IPS DF 4.7 (cell line): ENCODE results near the gene NR2F1-AS1.

Experiments used
- DNase-seq: peaks from one replicate; pipeline ENCODE4 v3.0.0-alpha.2; 2013; ENCODE audit warnings: low spot score; ENCODE audit errors: extremely low read depth

NR2F1-AS1 gene

DNA sequence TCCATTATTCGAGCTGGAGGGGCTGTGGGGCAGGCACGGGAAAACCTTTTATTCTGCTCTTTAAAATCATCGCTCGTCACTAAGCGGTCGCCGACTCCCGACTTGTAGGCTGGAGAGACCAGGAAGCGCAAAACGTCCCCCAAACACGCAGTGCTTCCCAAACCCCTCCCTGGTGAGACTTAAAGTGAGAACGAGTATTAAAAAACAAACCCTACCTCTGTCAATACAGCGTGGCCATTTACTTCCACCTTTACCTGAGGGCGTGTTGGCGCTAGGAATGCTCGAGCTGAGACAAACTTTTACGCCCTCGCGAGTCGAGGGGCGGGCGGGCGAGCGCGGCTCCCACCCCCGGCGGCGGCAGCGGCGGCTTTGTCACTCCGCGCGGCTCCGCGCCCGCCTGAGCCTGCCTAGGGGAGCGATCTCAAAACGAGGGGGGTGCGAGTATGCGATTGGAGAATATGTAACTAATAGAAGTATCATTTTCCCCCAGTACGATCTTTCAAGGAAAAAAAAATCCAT, at the start of gene NR2F1-AS1:
NR2F1-AS1 (minus strand) TSS at position 293 of the 519 bp plus-strand sequence.
- DNase-seq: no peak

GRCh38 chr5:93626801-93627200, 45.8 kb upstream of the NR2F1-AS1 start:
- DNase-seq: no peak

DNA sequence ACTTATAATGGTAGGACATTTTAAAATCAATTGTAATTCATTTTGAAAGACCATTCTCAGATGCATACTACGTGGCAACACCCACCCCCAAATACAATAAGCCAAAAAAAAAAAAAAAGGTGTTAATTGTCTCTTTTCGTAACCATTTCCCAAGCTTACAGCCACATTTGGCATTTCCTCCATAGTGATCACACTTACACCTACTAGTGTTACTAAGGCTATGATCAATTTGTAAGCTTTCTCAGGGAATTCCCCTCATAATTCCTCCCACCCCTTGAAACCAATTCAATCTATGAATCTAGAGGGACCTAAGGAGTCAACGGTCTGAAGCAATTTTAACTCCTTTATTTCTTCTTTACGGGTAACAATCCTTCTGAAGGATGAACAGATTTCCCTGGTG, 42.1 kb upstream of the NR2F1-AS1 start:
- no peak for DNase-seq

GRCh38 chr5:93622240-93622885, 41.3 kb upstream of the NR2F1-AS1 start:
- no peak for DNase-seq

DNA sequence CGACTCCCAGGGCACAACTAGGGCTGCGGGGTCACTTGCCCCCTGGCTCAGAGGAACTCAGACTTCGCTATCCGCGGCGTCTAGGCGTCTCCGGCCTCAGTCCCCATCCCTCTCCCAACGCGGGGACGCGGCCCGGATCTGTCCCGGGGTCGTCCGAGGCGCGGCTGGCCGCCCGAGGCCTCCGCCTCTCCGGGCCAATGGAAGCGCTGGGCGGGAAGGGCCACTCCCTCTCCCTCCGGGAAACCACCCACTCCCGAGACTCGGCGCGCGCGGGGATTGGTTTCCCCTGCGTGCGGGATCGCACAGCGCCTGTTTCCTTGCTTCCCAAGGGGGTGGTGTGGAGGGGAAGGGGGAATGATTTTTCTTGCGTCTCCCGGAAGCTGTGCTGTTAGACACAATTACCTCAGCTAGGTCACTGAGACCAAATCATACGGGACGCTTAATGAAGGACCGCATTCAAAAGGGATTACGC, 40.3 kb upstream of the NR2F1-AS1 start:
- no peak for DNase-seq

GRCh38 chr5:93620487-93621326, 39.7 kb upstream of the NR2F1-AS1 start:
- DNase-seq: no peak

- no peak for DNase-seq
These were observed 35.6 kb upstream of the NR2F1-AS1 start for GRCh38 chr5:93616538-93617174.

DNA sequence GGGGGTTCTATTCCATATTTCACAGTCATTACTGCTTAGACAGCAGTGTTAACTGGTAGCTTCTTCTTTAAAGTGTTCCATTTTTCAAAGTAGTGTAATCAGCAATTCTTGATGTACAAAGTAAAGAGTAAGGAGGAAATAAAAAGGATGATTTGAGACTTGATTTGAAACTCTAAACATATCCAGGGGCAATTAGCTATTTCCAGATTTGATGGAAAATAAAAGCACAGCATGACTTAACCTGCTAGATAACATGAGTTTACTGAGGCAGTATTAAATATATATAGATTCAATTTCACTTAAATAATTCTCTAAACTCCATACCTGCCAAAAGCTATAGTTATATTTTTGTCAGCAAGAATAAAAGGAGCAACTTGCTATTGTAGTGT, 31.8 kb upstream of the NR2F1-AS1 start:
- DNase-seq: no peak

- DNase-seq: no peak
These were observed 31.2 kb upstream of the NR2F1-AS1 start for GRCh38 chr5:93611976-93612854.

DNA sequence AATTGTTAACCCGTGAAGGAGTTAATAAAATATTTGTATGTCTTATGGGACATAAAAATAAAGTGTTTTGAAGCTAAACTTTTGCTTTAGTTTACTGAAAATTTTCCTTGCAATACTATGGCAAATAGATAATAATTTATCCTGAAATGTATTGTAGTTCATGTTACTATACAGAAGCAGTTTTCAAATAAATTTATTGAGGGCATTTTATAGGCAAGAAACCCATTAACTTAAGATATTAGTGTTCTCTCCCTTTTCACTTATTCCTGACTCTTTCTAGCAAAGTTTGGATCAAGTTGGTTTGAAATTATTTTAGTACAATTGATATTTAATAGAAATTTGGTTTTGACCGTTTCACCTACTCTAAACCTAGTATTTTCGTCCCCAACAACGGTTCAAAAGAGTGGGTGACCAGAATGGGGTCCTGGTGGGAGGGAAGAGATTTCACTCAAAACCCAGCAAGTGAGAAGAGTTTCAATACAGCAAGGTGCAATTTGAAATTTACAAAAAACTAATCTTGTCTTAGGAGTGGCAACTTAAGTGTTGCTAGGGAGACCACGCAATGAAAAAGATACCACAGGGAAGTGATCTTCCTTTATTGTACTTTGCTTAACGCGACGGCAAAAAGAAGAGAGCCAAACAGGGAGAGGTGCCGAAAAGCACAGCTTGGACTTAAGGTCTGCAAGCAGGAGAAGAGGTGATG, 30.4 kb upstream of the NR2F1-AS1 start:
- DNase-seq: no peak

DNA sequence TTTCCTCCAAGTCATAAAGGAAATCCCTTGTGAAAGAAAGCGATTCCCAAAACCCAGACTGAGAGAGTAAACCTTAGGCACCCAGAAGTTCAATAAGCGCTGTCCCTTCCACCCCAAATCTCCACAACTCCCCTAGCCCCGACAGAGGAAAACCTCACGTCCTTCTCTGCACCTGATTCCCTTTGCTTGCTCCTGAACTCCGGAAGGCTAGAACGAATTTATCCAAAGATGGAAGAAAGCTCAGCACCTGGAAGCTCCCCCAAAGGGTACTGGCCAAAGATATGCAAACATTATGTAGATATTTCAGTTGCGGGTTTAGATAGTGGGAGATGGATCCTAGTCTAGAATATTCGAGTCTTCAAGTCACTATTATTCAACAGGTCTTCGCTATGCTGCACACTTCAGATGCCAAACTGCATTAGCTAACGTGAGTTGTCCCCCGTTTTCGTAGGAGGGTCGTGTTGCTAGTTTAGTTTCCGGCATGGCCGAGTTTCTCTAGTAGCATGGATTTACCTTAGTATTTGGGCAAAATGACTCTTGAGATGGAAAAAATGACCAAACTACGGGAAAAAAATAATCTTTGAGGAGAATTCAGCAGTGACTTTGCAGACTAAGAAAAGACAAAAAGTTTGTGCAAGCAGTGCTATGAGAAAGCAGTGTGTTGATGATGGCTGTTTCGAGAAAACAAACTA, 29.7 kb upstream of the NR2F1-AS1 start:
- no peak for DNase-seq

GRCh38 chr5:93609762-93610161, 28.7 kb upstream of the NR2F1-AS1 start:
- no peak for DNase-seq

DNA sequence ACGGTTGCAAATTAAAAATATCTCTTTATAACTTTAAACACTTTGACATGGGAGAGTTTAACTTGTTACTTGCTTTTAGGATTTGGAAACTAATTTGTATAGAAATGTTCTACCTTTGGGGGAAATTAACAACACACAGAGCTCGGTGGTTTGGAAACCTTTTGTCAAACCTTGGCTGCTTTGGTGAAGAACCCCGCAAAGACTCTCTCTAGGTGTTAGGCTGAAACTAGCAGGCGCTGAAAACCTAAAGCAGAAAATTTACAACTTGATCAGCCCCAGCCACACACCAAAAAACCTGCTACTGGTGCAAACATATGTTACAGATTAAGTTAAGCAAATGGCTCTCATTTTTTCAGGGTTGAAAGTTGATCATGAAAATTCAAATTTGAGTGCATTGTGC, 27.8 kb upstream of the NR2F1-AS1 start:
- no peak for DNase-seq

DNA sequence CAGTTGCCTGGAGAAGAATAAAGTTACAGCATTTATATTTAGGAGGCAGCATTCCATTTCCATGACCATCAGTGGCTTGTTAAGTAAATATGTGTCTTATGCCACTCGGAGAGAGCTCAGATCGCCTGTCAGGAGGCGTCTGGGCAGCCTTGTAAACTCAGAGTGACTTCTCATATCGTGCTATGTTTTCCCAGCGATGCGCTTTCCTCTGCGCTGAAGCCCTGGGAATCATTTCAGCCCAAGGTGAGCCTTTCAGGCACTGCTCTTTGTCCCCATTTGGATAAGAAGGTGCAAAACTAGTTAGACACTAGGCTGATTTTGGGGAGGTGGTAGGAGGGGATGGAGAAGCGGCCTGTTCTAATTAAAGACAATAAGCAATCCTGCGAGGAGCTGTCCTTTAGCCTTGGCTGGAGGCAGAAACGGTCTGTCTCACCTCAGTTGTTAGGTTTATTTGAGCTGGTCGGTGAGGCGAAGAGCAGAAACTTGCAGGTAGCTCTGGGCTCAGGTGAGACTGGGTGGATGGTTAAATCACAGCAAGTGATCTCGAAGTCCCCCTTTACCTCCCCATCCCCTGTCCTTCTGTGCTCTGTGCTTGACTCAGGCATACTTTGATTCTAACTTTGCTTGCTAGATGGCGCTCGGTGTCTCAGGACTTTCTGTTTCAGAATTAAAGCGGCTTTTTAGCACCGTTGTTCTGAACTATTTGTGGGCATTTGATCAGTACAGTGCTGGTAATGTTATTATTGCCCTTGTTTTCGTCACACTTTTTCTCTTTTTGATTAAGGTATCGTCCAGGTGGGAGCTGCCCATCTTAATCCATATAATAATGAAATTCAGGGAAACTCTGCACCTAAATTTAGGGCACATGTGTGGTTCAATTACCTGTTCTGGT, 26.6 kb upstream of the NR2F1-AS1 start:
- DNase-seq: no peak

DNA sequence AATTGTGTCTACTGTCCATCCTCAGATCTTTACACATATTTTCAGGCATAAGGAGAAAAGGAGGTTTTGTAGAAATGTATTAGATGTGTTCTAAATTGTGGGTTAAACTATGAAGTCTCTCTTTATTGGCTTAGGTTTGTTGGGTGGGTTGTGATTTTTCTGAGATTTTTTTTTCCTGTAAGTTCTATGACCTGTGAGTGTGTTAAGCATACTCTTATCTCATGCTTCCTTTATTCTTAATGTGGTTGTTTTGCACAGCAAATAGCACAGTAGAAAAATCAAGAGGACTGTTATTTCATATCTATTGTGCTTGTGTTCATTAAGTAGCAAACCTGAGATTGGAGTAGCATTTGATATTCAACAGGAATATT, 25.3 kb upstream of the NR2F1-AS1 start:
- no peak for DNase-seq

- DNase-seq: no peak
These were observed 23.9 kb upstream of the NR2F1-AS1 start for GRCh38 chr5:93604644-93605515.

GRCh38 chr5:93603793-93604643, 23.0 kb upstream of the NR2F1-AS1 start:
- no peak for DNase-seq
